Activated CD8-positive, alpha-beta T cell treated with anti-CD3 and anti-CD28 coated beads for 36 hours (primary cell): ENCODE measurements around the gene CYP4Z1. TPM values are rescaled to one million over a fixed set of nuclear protein-coding genes. Genes with fewer than 3 reads are reported as not detected.
"Not testable (repeated sequence)": the region's sequence is repeated elsewhere in the genome, so short reads cannot be mapped to it uniquely, and the experiment has no call there.

Experiments
- ATAC-seq: fragments of 200-7000 bp; cut with Tn5 transposase; one replicate; pipeline ENCODE4 v1.10.0; 2021; ENCODE audit warnings: mild to moderate bottlenecking, moderate library complexity
- CTCF ChIA-PET: fragments of 350-600 bp; sonication (Branson Sonifier 250); formaldehyde crosslinking; loops from one replicate; lab custom pipeline; 2021; ENCODE audit warnings: antibody characterized with exemption; lab: Charles Lee
- POLR2A ChIA-PET: fragments of 350-600 bp; sonication (Branson Sonifier 250); formaldehyde crosslinking; loops from one replicate; lab custom pipeline; 2021; ENCODE audit warnings: antibody characterized with exemption; lab: Charles Lee
- DNase-seq: peaks from one replicate; pipeline ENCODE4 v3.0.0-alpha.2; 2020
- H3K27ac Mint-ChIP-seq: one replicate; pipeline ENCODE4 v1.8.0; 2021; ENCODE audit warnings: mild to moderate bottlenecking, mixed read lengths
- H3K27me3 Mint-ChIP-seq: one replicate; pipeline ENCODE4 v1.8.0; 2021; ENCODE audit warnings: mixed read lengths
- H3K36me3 Mint-ChIP-seq: one replicate; pipeline ENCODE4 v1.8.0; 2021; ENCODE audit warnings: low read depth, mixed read lengths
- H3K4me1 Mint-ChIP-seq: one replicate; pipeline ENCODE4 v1.8.0; 2021; ENCODE audit warnings: low read depth, mixed read lengths
- H3K4me3 Mint-ChIP-seq: one replicate; pipeline ENCODE4 v1.8.0; 2021; ENCODE audit warnings: mild to moderate bottlenecking, moderate library complexity, mixed read lengths
- H3K9me3 Mint-ChIP-seq: one replicate; pipeline ENCODE4 v1.8.0; 2021; ENCODE audit warnings: mixed read lengths
- CTCF ChIP-seq: fragments of 200-600 bp; IDR thresholded peaks from one replicate; pipeline ENCODE4 v1.8.0; 2022; ENCODE audit warnings: antibody characterized with exemption, mild to moderate bottlenecking
- intact Hi-C: fragments of 100-400 bp; cut with micrococcal nuclease; formaldehyde crosslinking; loops from one replicate; pipeline ENCODE4 v1.10.0; 2022
- total RNA-seq, 2 experiments: library from RNA; stranded (reverse); gene quantifications; one replicate each; pipeline ENCODE4 v1.2.3, GENCODE V29; 2021

Gene CYP4Z1
- total RNA-seq, 2 experiments from 2014 or later: not detected

- TF ChIP-seq CTCF: no peak
- H3K4me1 Mint-ChIP-seq: no peaks in the 10 kb centered on the region
- DNase-seq: no peak
- peaks cover 11% of the 10 kb centered on the region for H3K27me3 Mint-ChIP-seq
- no peaks in the 10 kb centered on the region for H3K36me3 Mint-ChIP-seq
- ChIA-PET POLR2A (no interaction called here), CTCF (no interaction called here)
- H3K4me3 Mint-ChIP-seq: no peak overlapping the region
- no peak for ATAC-seq
- H3K9me3 Mint-ChIP-seq: no peaks in the 10 kb centered on the region
- intact Hi-C loops: no loop called here
- no peak overlapping the region for H3K27ac Mint-ChIP-seq
These were observed 36.7 kb upstream of the CYP4Z1 start for GRCh38 chr1:47030170-47030805.

GRCh38 chr1:47031059-47031458, 36.0 kb upstream of the CYP4Z1 start:
- Mint-ChIP-seq H3K27me3 (peaks cover 11% of the 10 kb centered on the region), H3K4me1 (no peaks in the 10 kb centered on the region), H3K27ac (no peak overlapping the region), H3K9me3 (no peaks in the 10 kb centered on the region), H3K4me3 (no peak overlapping the region), H3K36me3 (no peaks in the 10 kb centered on the region)
- TF ChIP-seq CTCF: no peak
- no peak for DNase-seq
- ATAC-seq: no peak
- ChIA-PET CTCF (no interaction called here), POLR2A (no interaction called here)
- intact Hi-C loops: no loop called here

GRCh38 chr1:47031585-47031984, 35.4 kb upstream of the CYP4Z1 start:
- Mint-ChIP-seq H3K4me3 (no peak overlapping the region), H3K27me3 (peaks cover 11% of the 10 kb centered on the region), H3K4me1 (no peaks in the 10 kb centered on the region), H3K36me3 (no peaks in the 10 kb centered on the region), H3K9me3 (no peaks in the 10 kb centered on the region), H3K27ac (no peak overlapping the region)
- intact Hi-C loops: no loop called here
- DNase-seq (no peak), ATAC-seq (no peak)
- POLR2A ChIA-PET: no interaction called here
- TF ChIP-seq CTCF: no peak
- CTCF ChIA-PET: no interaction called here

GRCh38 chr1:47036764-47037163, 30.3 kb upstream of the CYP4Z1 start:
- peaks cover 6% of the 10 kb centered on the region for H3K27me3 Mint-ChIP-seq
- DNase-seq: no peak
- TF ChIP-seq CTCF: no peak
- no peaks in the 10 kb centered on the region for H3K36me3 Mint-ChIP-seq
- H3K9me3 Mint-ChIP-seq: no peaks in the 10 kb centered on the region
- H3K4me3 Mint-ChIP-seq: no peak overlapping the region
- CTCF ChIA-PET: interaction anchor here (1.4 kb wide), 1 partner anchor 13 kb away, joined by 3 read pairs; the partner anchor contains the start of gene CYP4X1
- POLR2A ChIA-PET: no interaction called here
- no peaks in the 10 kb centered on the region for H3K4me1 Mint-ChIP-seq
- no peak overlapping the region for H3K27ac Mint-ChIP-seq
- ATAC-seq: no peak
- intact Hi-C loops: no loop called here

GRCh38 chr1:47059376-47059775, 7.7 kb upstream of the CYP4Z1 start:
- no peak for DNase-seq
- no peak for TF ChIP-seq CTCF
- intact Hi-C loops: no loop called here

GRCh38 chr1:47069080-47069479, 2.0 kb downstream of the CYP4Z1 start:
- H3K27ac Mint-ChIP-seq, ATAC-seq, H3K36me3 Mint-ChIP-seq, H3K9me3 Mint-ChIP-seq, H3K4me3 Mint-ChIP-seq, DNase-seq, CTCF ChIA-PET, H3K4me1 Mint-ChIP-seq, POLR2A ChIA-PET, intact Hi-C loops: not testable (repeated sequence)
- H3K27me3 Mint-ChIP-seq: peaks cover 13% of the 10 kb centered on the region

More at GRCh38 chr1:47059376-47059775, 7.7 kb upstream of the CYP4Z1 start:
- ChIA-PET POLR2A (no interaction called here), CTCF (no interaction called here)
- no peak overlapping the region for H3K4me3 Mint-ChIP-seq
- no peak overlapping the region for H3K27ac Mint-ChIP-seq
- peaks cover 5% of the 10 kb centered on the region for H3K9me3 Mint-ChIP-seq
- H3K4me1 Mint-ChIP-seq: no peaks in the 10 kb centered on the region
- no peak for ATAC-seq
- H3K27me3 Mint-ChIP-seq: peaks cover 34% of the 10 kb centered on the region
- H3K36me3 Mint-ChIP-seq: peaks cover 1% of the 10 kb centered on the region

- H3K4me1 Mint-ChIP-seq, H3K36me3 Mint-ChIP-seq, ATAC-seq, H3K9me3 Mint-ChIP-seq, H3K4me3 Mint-ChIP-seq, POLR2A ChIA-PET, H3K27ac Mint-ChIP-seq, DNase-seq, intact Hi-C loops, CTCF ChIA-PET: not testable (repeated sequence)
- H3K27me3 Mint-ChIP-seq: peaks cover 11% of the 10 kb centered on the region
These were observed 2.5 kb downstream of the CYP4Z1 start for GRCh38 chr1:47069509-47069908.
